Immature natural killer cell (primary cell): ENCODE data around the gene TNF. TPM values are rescaled to one million over a fixed set of nuclear protein-coding genes. Genes with fewer than 3 reads are reported as not detected.

Source experiments
- DNase-seq, 3 donors: peaks; one replicate each; pipeline ENCODE4 v3.0.0; 2022; ENCODE audit warnings: mixed read lengths in 1 of 3
- H3K27ac Mint-ChIP-seq, 6 donors: one replicate each; pipeline ENCODE4 v1.8.0; 2020; ENCODE audit warnings: mixed read lengths in 6 of 6, mild to moderate bottlenecking in 5 of 6, inconsistent platforms in 4 of 6, moderate library complexity in 3 of 6
- H3K27me3 Mint-ChIP-seq, 3 donors: one replicate each; pipeline ENCODE4 v1.8.0; 2020 to 2021; ENCODE audit warnings: low read depth in 3 of 3, mild to moderate bottlenecking in 3 of 3, mixed read lengths in 3 of 3, moderate library complexity in 3 of 3, inconsistent platforms in 1 of 3
- H3K36me3 Mint-ChIP-seq, 3 donors: one replicate each; pipeline ENCODE4 v1.8.0; 2020; ENCODE audit warnings: mixed read lengths in 3 of 3, inconsistent platforms in 2 of 3, mild to moderate bottlenecking in 2 of 3
- H3K4me1 Mint-ChIP-seq, 2 donors: one replicate each; pipeline ENCODE4 v1.8.0; 2020; ENCODE audit warnings: inconsistent platforms in 2 of 2, mild to moderate bottlenecking in 2 of 2, mixed read lengths in 2 of 2, moderate library complexity in 1 of 2
- H3K4me3 Mint-ChIP-seq, 5 donors: one replicate each; pipeline ENCODE4 v1.8.0; 2020; ENCODE audit warnings: mild to moderate bottlenecking in 5 of 5, mixed read lengths in 5 of 5, inconsistent platforms in 3 of 5, moderate library complexity in 3 of 5
- H3K9me3 Mint-ChIP-seq, 6 donors: one replicate each; pipeline ENCODE4 v1.8.0; 2020; ENCODE audit warnings: mild to moderate bottlenecking in 6 of 6, mixed read lengths in 6 of 6, inconsistent platforms in 4 of 6, moderate library complexity in 3 of 6
- polyA plus RNA-seq, 3 donors: library from polyadenylated mRNA; unstranded; fragments of 300-500 nt; fragmentation: Illumina TruSeq; gene quantifications; one replicate each; pipeline ENCODE4 v1.2.3, GENCODE V29; 2021

Gene TNF
- polyA plus RNA-seq, 3 donors from 2014 or later: 2.1 to 5.9 (median 5.6) TPM

GRCh38 chr6:31592396-31592771, 17.0 kb downstream of the TNF start:
- peaks cover 8 to 16% (median 15%) of the 10 kb centered on the region in 3 donors for H3K27me3 Mint-ChIP-seq
- H3K36me3 Mint-ChIP-seq: peaks cover 5 to 16% (median 15%) of the 10 kb centered on the region in 3 donors
- peak overlapping the region; percentile 88 to 97 (median 97) for H3K27ac Mint-ChIP-seq
- H3K4me1 Mint-ChIP-seq: peaks cover 78 to 83% of the 10 kb centered on the region in 2 donors
- no peak for DNase-seq
- H3K9me3 Mint-ChIP-seq: no peaks in the 10 kb centered on the region
- H3K4me3 Mint-ChIP-seq: peak overlapping the region; percentile 87 to 93 (median 91)

- Mint-ChIP-seq H3K9me3 (no peaks in the 10 kb centered on the region), H3K4me1 (peaks cover 45 to 49% of the 10 kb centered on the region in 2 donors), H3K36me3 (no peaks in the 10 kb centered on the region), H3K27me3 (peaks cover 6 to 14% (median 12%) of the 10 kb centered on the region in 3 donors), H3K4me3 (no peak overlapping the region), H3K27ac (peak overlapping the region in 5 of 6 donors; percentile 43 to 71 (median 52))
- DNase-seq: peak; percentile 67 to 75 (median 71)
Observed at GRCh38 chr6:31597006-31597405, 21.6 kb downstream of the TNF start.

GRCh38 chr6:31607317-31607716, 32.0 kb downstream of the TNF start:
- Mint-ChIP-seq H3K36me3 (no peaks in the 10 kb centered on the region), H3K27ac (no peak overlapping the region), H3K27me3 (peaks cover 0 to 7% (median 6%) of the 10 kb centered on the region in 3 donors), H3K9me3 (no peaks in the 10 kb centered on the region), H3K4me1 (no peaks in the 10 kb centered on the region), H3K4me3 (no peak overlapping the region)
- DNase-seq: no peak

- H3K4me1 Mint-ChIP-seq: no peaks in the 10 kb centered on the region
- H3K36me3 Mint-ChIP-seq: no peaks in the 10 kb centered on the region
- H3K27me3 Mint-ChIP-seq: peaks cover 0 to 7% (median 2%) of the 10 kb centered on the region in 3 donors
- no peaks in the 10 kb centered on the region for H3K9me3 Mint-ChIP-seq
- no peak overlapping the region for H3K27ac Mint-ChIP-seq
- no peak for DNase-seq
- no peak overlapping the region for H3K4me3 Mint-ChIP-seq
Observed at GRCh38 chr6:31609519-31610406, 34.4 kb downstream of the TNF start.

- no peak for DNase-seq
- H3K4me3 Mint-ChIP-seq: no peak overlapping the region
- no peak overlapping the region for H3K27ac Mint-ChIP-seq
- H3K27me3 Mint-ChIP-seq: peaks cover 2 to 7% (median 2%) of the 10 kb centered on the region in 3 donors
- no peaks in the 10 kb centered on the region for H3K4me1 Mint-ChIP-seq
- H3K36me3 Mint-ChIP-seq: no peaks in the 10 kb centered on the region
- H3K9me3 Mint-ChIP-seq: no peaks in the 10 kb centered on the region
Observed at GRCh38 chr6:31610968-31611367, 35.6 kb downstream of the TNF start.

GRCh38 chr6:31614075-31614619, 38.8 kb downstream of the TNF start:
- Mint-ChIP-seq H3K27ac (no peak overlapping the region), H3K9me3 (no peaks in the 10 kb centered on the region), H3K4me1 (peaks cover 0 to 1% of the 10 kb centered on the region in 2 donors), H3K4me3 (no peak overlapping the region), H3K36me3 (no peaks in the 10 kb centered on the region), H3K27me3 (peaks cover 1 to 4% (median 2%) of the 10 kb centered on the region in 3 donors)
- no peak for DNase-seq

GRCh38 chr6:31614684-31615578, 39.6 kb downstream of the TNF start, which contains the start of gene AIF1:
TSS of gene AIF1 (plus strand) at chr6:31615234. CDS start at chr6:31615330, 96 bp downstream.
- Mint-ChIP-seq H3K36me3 (no peaks in the 10 kb centered on the region), H3K27me3 (peaks cover 2 to 6% (median 2%) of the 10 kb centered on the region in 3 donors), H3K4me3 (peak within 1 kb of the TSS in 1 of 5 donors; percentile 31), H3K9me3 (no peaks in the 10 kb centered on the region), H3K4me1 (peaks cover 5 to 7% of the 10 kb centered on the region in 2 donors), H3K27ac (peak within 1 kb of the TSS in 4 of 6 donors; percentile 5 to 67 (median 32))
- no peak for DNase-seq

GRCh38 chr6:31615748-31616147, 40.4 kb downstream of the TNF start:
- Mint-ChIP-seq H3K9me3 (no peaks in the 10 kb centered on the region), H3K4me3 (no peak overlapping the region)

GRCh38 chr6:31617010-31617409, 41.6 kb downstream of the TNF start:
- Mint-ChIP-seq H3K27me3 (peaks cover 11 to 19% (median 14%) of the 10 kb centered on the region in 3 donors), H3K27ac (peak overlapping the region in 1 of 6 donors; percentile 63), H3K4me1 (peaks cover 19% of the 10 kb centered on the region in 2 donors), H3K36me3 (no peaks in the 10 kb centered on the region), H3K9me3 (no peaks in the 10 kb centered on the region), H3K4me3 (peak overlapping the region in 1 of 5 donors; percentile 46)
- no peak for DNase-seq

More at GRCh38 chr6:31615748-31616147, 40.4 kb downstream of the TNF start:
- Mint-ChIP-seq H3K36me3 (no peaks in the 10 kb centered on the region), H3K4me1 (peaks cover 8% of the 10 kb centered on the region in 2 donors), H3K27me3 (peaks cover 6 to 12% (median 8%) of the 10 kb centered on the region in 3 donors), H3K27ac (peak overlapping the region in 1 of 6 donors; percentile 5)
- DNase-seq: no peak

GRCh38 chr6:31619805-31620585, 44.6 kb downstream of the TNF start:
- H3K9me3 Mint-ChIP-seq: no peaks in the 10 kb centered on the region
- H3K36me3 Mint-ChIP-seq: peaks cover 6 to 12% (median 6%) of the 10 kb centered on the region in 3 donors
- DNase-seq: peak; percentile 97 to 99 (median 98)
- peaks cover 11 to 19% (median 14%) of the 10 kb centered on the region in 3 donors for H3K27me3 Mint-ChIP-seq
- H3K4me3 Mint-ChIP-seq: peak overlapping the region; percentile 87 to 94 (median 89)
- H3K27ac Mint-ChIP-seq: peak overlapping the region; percentile 95 to 99 (median 97)
- H3K4me1 Mint-ChIP-seq: peaks cover 27 to 29% of the 10 kb centered on the region in 2 donors

- Mint-ChIP-seq H3K9me3 (no peaks in the 10 kb centered on the region), H3K27me3 (peaks cover 11 to 18% (median 14%) of the 10 kb centered on the region in 3 donors), H3K4me3 (peak within 1 kb of the TSS; percentile 90 to 96 (median 93)), H3K36me3 (peaks cover 6 to 20% (median 10%) of the 10 kb centered on the region in 3 donors), H3K4me1 (peaks cover 27 to 29% of the 10 kb centered on the region in 2 donors), H3K27ac (peak within 1 kb of the TSS; percentile 97 to 99 (median 98))
- peak in 1 of 3 donors; percentile 78 for DNase-seq
Observed at GRCh38 chr6:31620586-31621319, 45.4 kb downstream of the TNF start, which contains the start of gene PRRC2A. TSS of gene PRRC2A (plus strand) at chr6:31620715. CDS start at chr6:31622790, 2,075 bp downstream.
